Activated CD4-positive, alpha-beta T cell treated with anti-CD3 and anti-CD28 coated beads, Interleukin-2, amount 10 ng/mL, durations not matched to agents 24 days and 14 days (primary cell): ENCODE data around the gene HSPA2. TPM values are rescaled to one million over a fixed set of nuclear protein-coding genes. Genes with fewer than 3 reads are reported as not detected.

Source experiments
- DNase-seq: peaks from one replicate; pipeline ENCODE4 v3.0.0; 2022
- H3K27ac Mint-ChIP-seq: one replicate; pipeline ENCODE4 v1.8.0; 2022; ENCODE audit warnings: mild to moderate bottlenecking, mixed read lengths
- H3K27me3 Mint-ChIP-seq: one replicate; pipeline ENCODE4 v1.8.0; 2022; ENCODE audit warnings: mixed read lengths
- H3K36me3 Mint-ChIP-seq: one replicate; pipeline ENCODE4 v1.8.0; 2022; ENCODE audit warnings: low read depth, mild to moderate bottlenecking, mixed read lengths
- H3K4me1 Mint-ChIP-seq: one replicate; pipeline ENCODE4 v1.8.0; 2021; ENCODE audit warnings: mixed read lengths
- H3K4me3 Mint-ChIP-seq: one replicate; pipeline ENCODE4 v1.8.0; 2022; ENCODE audit warnings: mild to moderate bottlenecking, moderate library complexity, mixed read lengths
- H3K9me3 Mint-ChIP-seq: one replicate; pipeline ENCODE4 v1.8.0; 2021; ENCODE audit warnings: mixed read lengths
- intact Hi-C: fragments of 100-400 bp; cut with micrococcal nuclease; formaldehyde crosslinking; loops from one replicate; pipeline ENCODE4 v1.15.1; 2023
- total RNA-seq: library from RNA; stranded (reverse); gene quantifications from 2 replicates; pipeline ENCODE4 v1.2.3, GENCODE V29; 2022

Gene HSPA2
- total RNA-seq: 8.1 TPM in 2 replicates

- peak; percentile 98 for DNase-seq
- Mint-ChIP-seq H3K4me1 (peaks cover 20% of the 10 kb centered on the region), H3K36me3 (peaks cover 9% of the 10 kb centered on the region), H3K27ac (peak within 1 kb of the TSS; percentile 93), H3K4me3 (peak within 1 kb of the TSS; percentile 86), H3K9me3 (peaks cover 7% of the 10 kb centered on the region), H3K27me3 (peaks cover 46% of the 10 kb centered on the region)
- intact Hi-C loops: loop anchor here (1.0 to 5.0 kb wide), 5 partner anchors 37 to 898 kb away; partner anchors contain the start of gene ZBTB25
Measured at GRCh38 chr14:64540208-64541202, at the start of gene HSPA2. HSPA2 (plus strand) TSS chr14:64540741; CDS start chr14:64540850, 109 bp downstream.

GRCh38 chr14:64491637-64492036 lies 48.9 kb upstream of the HSPA2 start:
- Mint-ChIP-seq H3K36me3 (peaks cover 52% of the 10 kb centered on the region), H3K27ac (no peak overlapping the region), H3K4me1 (peaks cover 23% of the 10 kb centered on the region), H3K9me3 (no peaks in the 10 kb centered on the region), H3K4me3 (no peak overlapping the region), H3K27me3 (no peaks in the 10 kb centered on the region)
- DNase-seq: no peak
- intact Hi-C loops: no loop called here

DNA sequence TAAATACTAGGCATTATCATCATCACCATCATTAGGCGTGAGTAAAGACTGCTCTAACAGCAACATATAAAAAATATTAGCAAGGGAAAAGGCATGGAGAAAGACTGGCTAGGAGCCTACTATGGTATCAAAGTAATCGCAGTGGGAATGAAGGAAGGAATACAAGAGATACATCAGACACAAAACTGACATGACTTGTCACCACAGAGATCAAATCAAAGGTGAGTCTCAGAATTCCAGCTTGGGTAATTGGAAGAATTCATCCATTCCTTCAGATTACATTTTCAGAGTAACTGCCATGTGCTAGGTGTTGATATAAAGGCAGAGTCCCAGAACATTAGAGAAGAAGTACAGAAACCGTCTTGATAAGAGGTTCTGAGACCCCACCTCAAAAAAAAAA lies 47.1 kb upstream of the HSPA2 start:
- Mint-ChIP-seq H3K36me3 (peaks cover 50% of the 10 kb centered on the region), H3K4me1 (peaks cover 30% of the 10 kb centered on the region), H3K4me3 (no peak overlapping the region), H3K27ac (peak overlapping the region; percentile 31), H3K9me3 (no peaks in the 10 kb centered on the region), H3K27me3 (no peaks in the 10 kb centered on the region)
- intact Hi-C loops: no loop called here
- DNase-seq: no peak

DNA sequence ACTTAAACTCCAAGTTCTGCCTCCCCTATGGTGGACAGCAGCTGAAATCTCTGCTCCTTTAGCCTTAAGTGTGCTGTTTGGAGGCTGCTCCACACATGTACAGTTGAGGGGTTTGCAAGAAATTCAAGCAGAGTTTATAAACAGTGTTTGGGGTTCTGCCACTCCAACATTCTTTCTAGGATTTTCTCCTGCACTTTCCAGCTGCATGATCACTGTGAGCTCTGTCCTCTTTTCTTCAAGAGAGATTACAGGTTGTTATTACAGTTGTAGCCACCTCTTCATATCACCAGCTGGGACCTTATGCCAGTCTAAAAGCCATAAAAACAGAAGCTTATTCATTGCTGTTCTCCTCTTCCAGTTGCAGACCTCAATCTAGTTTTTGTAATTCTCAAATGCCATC lies 45.3 kb upstream of the HSPA2 start:
- intact Hi-C loops: no loop called here
- Mint-ChIP-seq H3K27ac (no peak overlapping the region), H3K36me3 (peaks cover 55% of the 10 kb centered on the region), H3K9me3 (no peaks in the 10 kb centered on the region), H3K27me3 (no peaks in the 10 kb centered on the region), H3K4me3 (no peak overlapping the region), H3K4me1 (peaks cover 39% of the 10 kb centered on the region)
- DNase-seq: no peak

DNA sequence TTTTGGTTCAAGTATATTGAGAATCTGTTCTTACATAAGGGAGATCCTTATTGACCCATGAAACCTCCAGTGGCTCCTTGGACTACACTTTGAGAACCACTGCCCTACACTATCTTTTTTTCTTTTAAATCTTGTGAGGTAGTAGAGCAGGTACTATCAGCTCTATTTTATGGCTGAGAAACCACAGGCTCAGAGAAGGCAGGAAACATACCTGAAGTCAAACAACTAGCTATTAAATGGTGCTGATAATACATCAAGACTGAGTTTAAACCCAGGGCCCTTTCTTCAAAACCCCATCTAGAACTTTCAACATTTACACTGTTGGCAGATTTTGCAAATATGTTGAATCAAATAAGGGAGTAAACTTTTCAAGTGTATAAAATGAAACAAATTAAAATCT lies 43.8 kb upstream of the HSPA2 start:
- Mint-ChIP-seq H3K36me3 (peaks cover 44% of the 10 kb centered on the region), H3K4me1 (peaks cover 44% of the 10 kb centered on the region), H3K27ac (no peak overlapping the region), H3K27me3 (no peaks in the 10 kb centered on the region), H3K4me3 (no peak overlapping the region), H3K9me3 (no peaks in the 10 kb centered on the region)
- DNase-seq: no peak
- intact Hi-C loops: no loop called here

GRCh38 chr14:64500088-64500487 lies 40.5 kb upstream of the HSPA2 start:
- Mint-ChIP-seq H3K27me3 (peaks cover 1% of the 10 kb centered on the region), H3K27ac (peak overlapping the region; percentile 49), H3K36me3 (peaks cover 38% of the 10 kb centered on the region), H3K4me3 (peak overlapping the region; percentile 94), H3K4me1 (peaks cover 42% of the 10 kb centered on the region), H3K9me3 (no peaks in the 10 kb centered on the region)
- DNase-seq: no peak
- intact Hi-C loops: loop anchor here (5.0 kb wide), 1 partner anchor 33 kb away; the partner anchor contains the start of gene AKAP5

DNA sequence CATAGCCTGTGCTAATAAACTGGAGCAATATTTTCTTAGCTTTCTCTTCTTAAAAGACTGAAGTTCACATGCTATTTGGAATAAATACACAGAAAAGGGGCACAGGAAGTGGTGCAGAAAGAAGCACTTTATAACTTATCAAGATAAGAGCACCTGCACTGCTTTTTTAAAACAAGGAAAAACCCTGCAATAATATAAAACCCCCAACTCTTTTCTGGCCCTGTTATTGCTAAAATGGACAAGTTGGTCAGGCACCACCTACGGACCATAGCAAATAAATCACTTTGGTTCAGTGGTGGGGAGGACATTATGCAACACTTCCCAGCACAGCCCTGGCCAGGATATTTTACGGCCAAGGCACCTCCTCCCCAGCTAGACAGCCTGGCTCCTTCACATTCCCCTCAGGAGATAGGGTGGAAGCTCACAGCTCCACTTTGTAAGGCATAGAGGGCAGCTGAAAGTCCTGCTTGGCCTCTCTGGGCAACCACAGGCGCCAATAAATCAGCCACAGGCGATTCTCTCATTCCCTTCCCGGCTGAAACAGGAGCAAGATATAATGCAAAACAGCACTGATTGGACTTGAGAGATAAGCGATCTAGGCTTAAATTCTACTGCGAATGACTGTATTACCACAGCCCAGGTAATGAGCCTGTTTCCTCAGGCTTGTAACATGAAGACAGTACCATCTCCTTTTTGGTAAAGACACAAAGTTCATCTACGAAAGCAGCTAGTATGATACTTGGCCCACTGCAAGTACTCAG lies 39.0 kb upstream of the HSPA2 start:
- Mint-ChIP-seq H3K36me3 (peaks cover 43% of the 10 kb centered on the region), H3K4me3 (peak overlapping the region; percentile 94), H3K27me3 (peaks cover 1% of the 10 kb centered on the region), H3K9me3 (no peaks in the 10 kb centered on the region), H3K4me1 (peaks cover 48% of the 10 kb centered on the region), H3K27ac (peak overlapping the region; percentile 96)
- peak; percentile 72 for DNase-seq
- intact Hi-C loops: loop anchor here (5.0 kb wide), 1 partner anchor 34 kb away; the partner anchor contains the start of gene AKAP5

DNA sequence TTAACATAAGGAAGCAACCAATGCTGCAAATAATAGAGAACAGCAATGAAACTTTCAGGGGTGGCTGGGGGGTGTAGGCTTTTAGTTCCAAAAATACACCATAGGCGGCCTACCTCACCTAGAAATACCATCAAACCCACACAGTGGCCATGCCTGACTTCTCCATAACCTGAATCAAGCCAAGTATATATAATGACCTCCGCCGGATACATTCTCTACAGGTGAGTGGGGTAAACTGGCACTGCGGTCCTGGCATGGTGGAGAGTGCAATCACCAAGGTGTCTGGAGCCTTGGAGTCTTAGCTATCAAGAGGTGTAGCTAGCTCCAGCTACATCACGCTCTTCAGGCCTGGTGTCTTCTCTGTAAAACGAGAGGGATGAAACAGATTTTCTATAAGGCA lies 38.1 kb upstream of the HSPA2 start:
- H3K27me3 Mint-ChIP-seq: peaks cover 1% of the 10 kb centered on the region
- intact Hi-C loops: loop anchor here (5.0 kb wide), 1 partner anchor 35 kb away; the partner anchor contains the start of gene AKAP5
- peaks cover 40% of the 10 kb centered on the region for H3K36me3 Mint-ChIP-seq
- H3K27ac Mint-ChIP-seq: peak overlapping the region; percentile 96
- peak; percentile 77 for DNase-seq
- peaks cover 50% of the 10 kb centered on the region for H3K4me1 Mint-ChIP-seq
- H3K4me3 Mint-ChIP-seq: peak overlapping the region; percentile 94
- H3K9me3 Mint-ChIP-seq: no peaks in the 10 kb centered on the region

DNA sequence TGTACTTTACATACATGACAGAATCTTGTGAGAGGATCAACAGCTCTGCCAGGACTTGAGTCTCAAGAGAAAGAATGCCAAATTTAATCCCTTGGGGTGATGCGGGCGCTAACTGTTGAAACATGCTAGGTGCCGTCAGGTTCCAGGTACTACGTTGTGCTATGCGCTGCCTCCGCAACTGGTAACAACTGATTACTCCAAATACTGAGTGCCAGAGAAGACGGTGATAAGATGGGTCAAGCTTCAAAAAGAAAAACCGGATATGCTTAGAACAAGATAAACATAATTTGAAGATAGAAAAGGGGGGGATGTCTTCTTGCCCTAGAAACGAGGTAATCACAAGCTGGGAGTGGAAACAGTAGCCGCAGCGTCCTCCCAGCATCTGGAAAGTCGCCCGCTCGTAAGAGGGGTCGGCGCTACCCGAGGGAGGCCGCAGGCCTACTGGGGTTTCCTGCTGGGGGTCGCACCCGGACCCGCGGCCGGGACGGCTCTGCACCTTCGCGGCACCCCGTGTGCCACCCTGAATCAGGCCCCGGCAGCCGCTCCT lies 37.6 kb upstream of the HSPA2 start:
- H3K4me3 Mint-ChIP-seq: peak overlapping the region; percentile 94

DNA sequence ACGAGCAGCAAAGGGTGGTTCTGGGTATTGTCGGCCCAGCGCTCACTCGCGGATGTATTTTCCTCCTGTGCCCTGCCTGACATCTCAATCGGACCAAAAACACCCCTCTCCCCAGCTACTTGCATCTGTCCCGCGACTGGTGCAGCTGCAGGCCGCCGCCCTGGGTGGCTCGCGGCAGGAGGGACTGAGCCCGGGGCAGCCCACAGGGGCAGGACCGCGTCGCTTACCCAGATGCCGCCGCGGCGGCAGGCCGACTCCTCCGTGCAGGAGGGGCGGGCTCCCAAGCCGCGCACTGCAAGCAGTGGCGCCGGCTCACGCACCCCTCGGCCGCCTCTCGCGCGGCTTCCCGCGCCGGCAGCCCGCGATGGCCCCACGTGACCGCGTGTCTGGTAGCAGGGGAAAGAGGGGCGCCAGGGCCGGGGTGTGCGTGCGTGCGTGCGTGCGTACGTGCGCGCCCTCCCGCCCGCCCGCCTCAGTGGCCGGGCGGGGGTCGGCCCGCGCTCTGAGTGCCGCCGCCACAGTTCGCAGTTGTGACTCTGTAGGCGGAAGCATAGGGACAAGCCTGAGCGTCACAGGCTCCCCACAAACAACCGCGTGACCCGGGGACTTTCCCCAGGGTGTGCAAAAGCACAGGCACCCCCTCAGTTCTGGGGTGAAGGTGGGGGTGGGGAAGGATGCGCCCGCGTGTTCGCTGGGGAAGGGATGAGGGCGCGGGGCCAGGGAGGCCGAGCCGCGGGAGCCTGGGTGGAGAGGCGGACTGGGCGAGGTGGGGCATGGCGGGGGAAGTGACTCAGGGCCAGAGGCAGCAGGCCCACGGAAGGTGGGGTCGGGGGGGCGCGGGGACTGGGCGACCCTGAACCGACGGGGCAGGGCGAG lies 36.9 kb upstream of the HSPA2 start, which contains the start of gene ZBTB25:
ZBTB25 (minus strand) TSS at position 405 of the 876 bp plus-strand sequence. CDS start 13,305 bp downstream, outside the sequence.
- Mint-ChIP-seq H3K27me3 (peaks cover 1% of the 10 kb centered on the region), H3K4me1 (peaks cover 56% of the 10 kb centered on the region), H3K27ac (peak within 1 kb of the TSS; percentile 100), H3K4me3 (peak within 1 kb of the TSS; percentile 94), H3K36me3 (peaks cover 37% of the 10 kb centered on the region), H3K9me3 (no peaks in the 10 kb centered on the region)
- intact Hi-C loops: loop anchor here (1.0 to 5.0 kb wide), 5 partner anchors 8 to 165 kb away; partner anchors contain the start of genes AKAP5, HSPA2 and MTHFD1
- peak; percentile 99 for DNase-seq

More for the DNA sequence above, 37.6 kb upstream of the HSPA2 start:
- peaks cover 52% of the 10 kb centered on the region for H3K4me1 Mint-ChIP-seq
- H3K27ac Mint-ChIP-seq: peak overlapping the region; percentile 96
- no peaks in the 10 kb centered on the region for H3K9me3 Mint-ChIP-seq
- DNase-seq: peak; percentile 76
- peaks cover 1% of the 10 kb centered on the region for H3K27me3 Mint-ChIP-seq
- peaks cover 39% of the 10 kb centered on the region for H3K36me3 Mint-ChIP-seq
- intact Hi-C loops: loop anchor here (1.0 to 5.0 kb wide), 5 partner anchors 8 to 165 kb away; partner anchors contain the start of genes AKAP5, HSPA2 and MTHFD1

DNA sequence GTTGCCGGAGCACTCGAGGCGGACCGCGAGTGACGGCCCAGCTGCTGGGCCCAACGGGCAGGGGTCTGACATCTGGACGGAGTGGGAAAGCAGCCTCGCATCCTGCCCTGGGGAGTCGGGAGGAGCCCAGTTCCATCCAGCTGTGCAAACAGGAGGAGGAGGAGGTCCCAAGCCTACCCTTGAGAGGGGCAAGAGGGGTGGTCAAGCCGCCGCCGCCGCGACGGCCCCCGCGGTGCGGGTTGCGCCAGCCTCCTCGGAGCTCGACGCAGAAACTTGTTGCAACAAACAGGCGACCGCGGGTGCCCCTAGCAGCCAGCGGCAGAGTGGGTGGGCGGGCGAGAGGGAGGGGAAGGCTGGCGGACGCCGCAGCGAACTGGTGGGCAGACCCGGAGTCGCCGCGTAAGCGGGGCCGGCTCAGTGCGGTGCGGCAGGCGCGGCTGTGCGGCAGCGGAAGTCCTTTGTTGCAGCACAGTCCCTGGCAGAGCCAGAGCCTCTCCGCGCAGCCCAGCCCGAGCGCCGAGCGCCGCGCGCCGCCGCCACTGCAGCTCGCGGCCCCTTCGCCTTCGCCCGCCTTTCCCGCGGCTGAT lies 36.1 kb upstream of the HSPA2 start, which contains the start of gene ZBTB1:
ZBTB1 (plus strand) TSS at position 461 of the 587 bp plus-strand sequence. CDS start 16,735 bp downstream, outside the sequence.
- DNase-seq: peak; percentile 94
- Mint-ChIP-seq H3K27me3 (peaks cover 1% of the 10 kb centered on the region), H3K36me3 (peaks cover 32% of the 10 kb centered on the region), H3K4me3 (peak within 1 kb of the TSS; percentile 94), H3K4me1 (peaks cover 61% of the 10 kb centered on the region), H3K27ac (peak within 1 kb of the TSS; percentile 100), H3K9me3 (no peaks in the 10 kb centered on the region)
- intact Hi-C loops: loop anchor here (5.0 kb wide), 1 partner anchor 37 kb away; the partner anchor contains the start of gene AKAP5
